Fibroblast of villous mesenchyme (primary cell): Measurements from ENCODE around the gene LMF2. TPM values are rescaled to one million over a fixed set of nuclear protein-coding genes. Genes with fewer than 3 reads are reported as not detected.

Experiments
- DNase-seq: peaks from one replicate; pipeline ENCODE4 v3.0.0-alpha.2; 2010; ENCODE audit warnings: low read depth
- H3K4me3 ChIP-seq: 2 replicates; pipeline ENCODE4 v1.5.1; 2011; ENCODE audit warnings: low read depth, mild to moderate bottlenecking, low read length
- CTCF ChIP-seq: IDR thresholded peaks from 2 replicates; pipeline ENCODE4 v1.5.1; 2012; ENCODE audit warnings: low read depth, mild to moderate bottlenecking, low read length; ENCODE audit not compliant: insufficient read depth
- total RNA-seq: library from RNA; depleted of rRNA; stranded (reverse); fragments of >200 nt; gene quantifications from 2 replicates; pipeline ENCODE4 v1.2.3, GENCODE V29; 2012

LMF2 gene
- total RNA-seq, 1 donor: 50.1 TPM

DNA sequence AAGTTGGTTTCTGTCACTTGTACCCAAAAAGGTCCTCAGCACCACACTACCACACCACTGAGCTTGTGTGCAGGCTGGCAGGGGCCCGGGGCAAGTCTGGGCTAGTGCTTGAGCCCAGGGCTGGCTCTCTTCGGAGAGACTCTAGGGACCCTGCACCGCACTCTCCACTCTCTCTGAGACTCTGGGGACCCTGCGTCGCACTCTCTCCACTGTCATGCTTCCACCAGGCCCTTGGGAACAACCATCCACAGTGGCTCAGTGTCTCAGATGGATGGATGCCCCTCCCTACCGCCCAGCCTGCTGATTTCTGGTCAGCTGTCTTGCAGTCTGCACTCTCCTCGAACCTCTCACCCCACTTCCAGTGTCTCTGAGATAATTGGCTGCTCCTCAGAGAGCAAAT, 30.6 kb downstream of the LMF2 start:
- no peak for TF ChIP-seq CTCF
- H3K4me3 ChIP-seq: no peak overlapping the region
- no peak for DNase-seq

DNA sequence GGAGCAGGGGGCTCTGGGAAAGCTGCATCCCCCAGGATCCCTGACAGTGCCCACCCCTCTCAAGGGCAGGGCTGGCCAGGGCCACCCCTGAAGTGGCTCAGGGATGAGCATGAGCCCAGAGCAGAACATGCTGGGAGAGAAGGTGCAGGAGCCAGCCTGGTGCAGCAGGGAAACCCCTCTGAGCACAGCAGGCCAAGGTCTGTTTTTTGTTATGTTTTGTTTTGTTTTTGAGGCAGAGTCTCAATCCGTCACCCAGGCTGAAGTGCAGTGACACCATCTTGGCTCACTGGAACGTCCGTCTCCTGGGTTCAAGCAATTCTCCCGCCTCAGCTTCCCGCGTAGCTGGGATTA, 31.9 kb downstream of the LMF2 start:
- no peak overlapping the region for H3K4me3 ChIP-seq
- no peak for TF ChIP-seq CTCF
- no peak for DNase-seq

DNA sequence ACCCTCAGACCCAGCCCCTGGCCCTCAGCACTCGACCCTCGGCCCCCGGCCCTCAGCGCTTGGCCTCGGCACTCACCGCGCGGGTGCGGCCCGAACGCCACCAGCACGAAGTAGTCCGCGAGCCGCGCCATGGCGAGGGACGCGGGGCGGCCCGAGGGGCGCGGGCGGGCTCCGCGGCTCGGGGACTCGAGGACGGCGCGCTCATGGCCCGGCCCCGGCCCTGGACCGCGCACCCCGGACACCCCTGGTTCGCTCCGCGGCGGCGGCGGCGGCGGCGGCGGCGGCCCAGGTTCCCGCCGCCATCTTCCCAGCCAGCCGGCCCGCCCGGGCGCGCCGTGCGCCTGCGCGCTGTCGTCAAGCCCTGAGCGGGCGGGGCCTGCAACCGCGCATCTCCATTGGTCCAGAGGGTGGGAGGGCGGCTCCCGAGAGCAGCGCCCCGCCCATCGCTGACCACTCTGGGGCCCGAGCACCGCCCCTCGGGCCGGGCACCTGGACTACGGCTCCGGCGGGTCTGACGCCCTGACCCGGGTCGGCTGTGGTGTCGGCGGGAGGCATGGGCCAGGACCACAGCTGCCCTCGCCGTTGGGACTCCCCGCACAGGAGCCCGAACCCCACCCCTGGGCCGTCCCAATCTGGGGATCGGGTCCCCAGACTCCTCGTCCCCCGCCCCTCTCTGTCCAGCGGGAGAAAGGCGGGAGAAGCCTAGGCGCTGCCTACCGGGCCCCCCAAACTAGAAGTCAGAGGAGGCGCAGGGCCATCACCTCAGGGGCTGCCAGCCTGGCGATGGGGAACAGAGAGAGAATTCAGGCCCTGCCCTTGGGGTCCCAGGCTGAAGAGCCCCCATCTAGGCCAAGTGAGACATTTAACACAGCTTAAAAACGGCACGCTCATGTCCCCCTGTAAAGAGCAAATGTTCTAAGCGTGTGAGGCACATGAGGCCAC, 32.5 kb downstream of the LMF2 start, which contains the start of gene SBF1:
Gene SBF1 (minus strand): TSS at position 326 of the 942 bp plus-strand sequence. CDS start 195 bp downstream, at position 131.
- peak; percentile 88 for DNase-seq
- H3K4me3 ChIP-seq: peak within 1 kb of the TSS; percentile 65
- TF ChIP-seq CTCF: no peak

DNA sequence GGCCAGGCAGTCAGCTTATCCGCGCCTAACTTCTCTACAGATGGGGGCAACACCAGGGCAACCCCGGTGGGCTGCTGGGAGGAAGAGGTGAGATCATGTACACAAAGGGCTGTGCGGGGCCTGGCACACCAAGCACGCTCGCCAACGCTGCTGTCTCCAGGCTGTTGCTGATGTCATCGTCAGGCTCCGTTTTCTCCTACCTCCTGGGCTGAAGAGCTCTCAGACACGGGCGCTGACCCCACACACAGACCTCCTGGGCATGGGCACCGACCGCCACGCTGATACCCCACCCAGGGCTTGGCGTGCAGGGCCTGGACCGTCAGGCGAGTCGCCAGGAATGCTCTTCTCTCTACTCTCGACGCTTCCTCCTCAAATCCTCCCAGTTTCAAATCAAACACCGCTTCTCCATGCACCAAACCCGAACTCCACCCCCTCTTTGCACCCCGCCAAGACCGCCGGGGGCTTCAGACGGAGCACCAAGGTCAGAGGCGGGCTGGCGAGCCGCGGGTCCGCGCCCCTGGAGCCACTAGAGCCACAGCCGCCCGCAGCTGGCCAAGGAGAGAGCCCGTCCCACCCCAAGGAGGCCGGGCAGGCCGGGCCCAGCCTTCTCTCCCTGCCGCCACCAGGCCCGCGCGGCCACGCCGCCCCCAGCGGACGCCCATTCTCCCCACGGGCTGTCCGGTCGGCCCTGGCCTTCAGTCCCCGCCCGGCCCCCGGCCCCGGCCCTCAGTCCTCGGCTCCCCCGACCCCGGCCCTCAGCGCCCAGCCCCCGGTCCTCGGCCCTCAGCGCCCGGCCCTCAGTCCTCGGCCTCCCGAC, 33.4 kb downstream of the LMF2 start:
- DNase-seq: peak; percentile 60
- peak overlapping the region; percentile 65 for H3K4me3 ChIP-seq
- TF ChIP-seq CTCF: no peak

- H3K4me3 ChIP-seq: no peak overlapping the region
- no peak for DNase-seq
- peak; percentile 28 for TF ChIP-seq CTCF
These were observed 34.4 kb downstream of the LMF2 start for GRCh38 chr22:50473088-50473487.

DNA sequence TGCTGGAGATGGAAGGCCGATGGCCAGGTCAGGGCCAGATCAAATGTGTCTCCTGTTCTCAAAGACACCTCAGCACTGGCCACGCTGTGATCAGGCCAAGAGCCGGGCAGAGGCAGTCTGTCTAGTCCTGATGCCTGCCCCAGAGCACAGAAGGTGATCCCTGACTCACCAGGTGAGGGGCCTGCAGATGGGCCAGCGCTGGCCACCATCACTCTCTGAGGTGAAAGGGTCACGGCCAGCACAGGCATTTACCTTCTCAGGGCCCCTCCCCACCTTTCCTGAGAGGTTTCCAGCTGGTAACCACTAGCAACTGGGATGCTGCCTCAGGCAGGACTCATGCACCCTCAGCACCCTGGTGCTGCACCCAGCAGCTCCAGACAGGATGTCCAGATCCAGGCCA, 35.5 kb downstream of the LMF2 start:
- H3K4me3 ChIP-seq: no peak overlapping the region
- no peak for DNase-seq
- TF ChIP-seq CTCF: no peak
